IPS-15b (cell line): ENCODE data around the gene INPP5K.
"Not testable (repeated sequence)": the region's sequence is repeated elsewhere in the genome, so short reads cannot be mapped to it uniquely, and the experiment has no call there.

Source experiments
- H3K27me3 ChIP-seq: one replicate; pipeline ENCODE4 v1.6.1; 2013; ENCODE audit warnings: low read length; ENCODE audit not compliant: control insufficient read depth, insufficient read depth
- H3K36me3 ChIP-seq: one replicate; pipeline ENCODE4 v1.6.1; 2013; ENCODE audit warnings: low read length; ENCODE audit not compliant: control insufficient read depth, insufficient read depth
- H3K4me1 ChIP-seq: one replicate; pipeline ENCODE4 v1.6.1; 2013; ENCODE audit warnings: mild to moderate bottlenecking, low read length; ENCODE audit not compliant: control insufficient read depth, insufficient read depth
- H3K4me3 ChIP-seq: one replicate; pipeline ENCODE4 v1.5.1; 2013; ENCODE audit warnings: low read depth, low read length
- H3K9ac ChIP-seq: one replicate; pipeline ENCODE4 v1.6.1; 2013; ENCODE audit warnings: low read depth, mild to moderate bottlenecking, low read length
- H3K9me3 ChIP-seq: one replicate; pipeline ENCODE4 v1.6.1; 2013; ENCODE audit warnings: mild to moderate bottlenecking, low read length; ENCODE audit not compliant: control insufficient read depth, insufficient read depth

INPP5K gene

DNA sequence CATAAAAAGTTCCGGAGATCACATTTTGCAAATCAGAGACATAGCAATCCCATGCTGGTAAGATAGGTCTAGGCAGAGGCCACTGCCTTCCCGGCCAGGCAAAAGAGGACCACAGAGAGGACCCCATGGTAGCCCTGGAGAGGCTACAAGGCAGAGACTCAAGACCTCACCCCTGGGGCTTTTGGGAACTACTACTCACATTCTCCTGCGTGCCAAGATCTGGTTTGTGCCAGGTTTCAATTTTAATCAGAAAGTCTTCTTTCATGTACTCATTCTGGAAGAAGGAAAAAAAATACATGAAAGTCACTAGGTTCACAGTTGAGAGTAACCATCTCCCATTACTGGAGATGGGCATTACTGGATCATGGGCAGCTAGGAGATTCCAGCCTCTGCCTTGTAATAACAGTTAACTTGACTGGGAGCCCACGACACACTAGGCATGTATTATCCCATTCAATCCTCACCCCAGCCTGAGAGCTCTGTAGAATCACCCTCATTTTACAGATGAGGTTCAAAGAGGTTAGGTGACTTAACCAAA is 25.0 kb upstream of the INPP5K start:
- no peaks in the 10 kb centered on the region for H3K4me1 ChIP-seq
- H3K27me3 ChIP-seq, result no peaks in the 10 kb centered on the region
- no peak overlapping the region for H3K9ac ChIP-seq
- no peaks in the 10 kb centered on the region for H3K9me3 ChIP-seq
- H3K36me3 ChIP-seq, result peaks cover 32% of the 10 kb centered on the region
- H3K4me3 ChIP-seq, result no peak overlapping the region

DNA sequence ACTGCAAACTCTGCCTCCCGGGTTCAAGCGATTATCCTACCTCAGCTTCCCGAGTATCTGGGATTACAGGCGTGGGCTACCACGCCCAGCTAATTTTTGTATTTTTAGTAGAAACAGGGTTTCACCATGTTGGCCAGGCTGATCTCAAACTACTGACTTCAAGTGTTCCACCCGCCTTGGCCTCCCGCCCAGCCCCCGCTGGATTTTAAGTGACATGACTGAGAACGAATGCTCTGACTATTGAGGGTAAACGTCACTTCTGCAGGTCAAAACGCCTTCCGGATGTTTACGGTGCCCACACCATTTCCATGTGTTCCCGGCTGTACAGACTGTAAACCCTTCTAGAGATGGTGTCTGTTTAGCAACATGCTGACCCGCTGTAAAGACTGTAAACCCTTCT is 23.4 kb upstream of the INPP5K start:
- no peaks in the 10 kb centered on the region for H3K27me3 ChIP-seq
- no peak overlapping the region for H3K4me3 ChIP-seq
- H3K36me3 ChIP-seq, result peaks cover 34% of the 10 kb centered on the region
- no peak overlapping the region for H3K9ac ChIP-seq
- H3K9me3 ChIP-seq, result no peaks in the 10 kb centered on the region
- no peaks in the 10 kb centered on the region for H3K4me1 ChIP-seq

DNA sequence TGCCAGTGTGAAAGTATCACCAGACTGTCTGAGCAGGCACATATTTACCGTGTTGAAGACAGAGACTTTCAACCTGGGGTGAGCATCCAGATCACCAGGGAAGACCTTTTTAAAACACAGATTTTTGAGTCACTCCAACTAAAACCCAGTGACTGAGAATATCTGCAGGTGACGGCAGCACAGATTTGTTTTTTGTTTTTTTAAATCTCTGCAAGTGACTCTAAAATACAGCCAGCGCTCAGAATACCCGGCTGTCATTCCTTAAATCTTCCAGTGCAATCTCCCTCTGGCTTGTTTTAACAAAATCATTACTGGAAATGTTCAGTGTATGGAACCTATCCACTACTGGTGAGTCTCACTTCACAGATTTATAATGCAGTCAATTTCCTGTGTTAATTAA is 19.3 kb upstream of the INPP5K start:
- H3K27me3 ChIP-seq, result no peaks in the 10 kb centered on the region
- H3K4me3 ChIP-seq, result no peak overlapping the region
- no peak overlapping the region for H3K9ac ChIP-seq
- H3K9me3 ChIP-seq, result no peaks in the 10 kb centered on the region
- peaks cover 28% of the 10 kb centered on the region for H3K36me3 ChIP-seq
- H3K4me1 ChIP-seq, result no peaks in the 10 kb centered on the region

DNA sequence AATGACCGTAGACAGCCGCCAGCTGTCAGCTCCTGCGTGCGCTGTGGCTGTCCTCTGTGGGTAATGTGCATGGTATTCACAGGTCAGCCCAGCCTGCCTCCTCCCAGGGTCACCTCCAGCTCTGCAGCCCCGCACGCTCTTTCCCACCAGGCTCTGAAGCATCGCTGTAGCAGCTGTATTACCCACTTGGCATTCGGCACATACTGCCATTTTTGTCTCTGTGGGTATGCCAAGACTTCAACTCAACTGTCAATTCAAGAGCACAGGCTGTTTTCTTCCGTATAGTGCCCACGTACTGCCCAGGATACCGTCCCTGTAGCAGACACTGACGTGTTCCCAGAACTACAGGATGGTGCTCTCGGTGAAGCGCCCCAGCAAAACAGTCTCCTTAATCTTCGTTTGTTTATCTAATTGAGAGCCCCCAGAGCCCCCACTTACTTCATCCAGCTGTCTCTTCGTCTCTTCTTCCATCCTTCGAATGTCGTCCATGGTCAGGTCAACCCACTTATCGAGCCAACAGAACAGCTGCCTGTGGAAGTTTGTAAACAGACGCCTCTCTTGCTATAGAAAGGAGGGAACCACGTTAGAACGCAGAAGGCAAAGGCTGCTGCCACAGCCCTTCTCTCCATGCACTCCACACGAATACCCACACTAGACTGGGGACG is 17.4 kb upstream of the INPP5K start:
- H3K27me3 ChIP-seq, result no peaks in the 10 kb centered on the region

DNA sequence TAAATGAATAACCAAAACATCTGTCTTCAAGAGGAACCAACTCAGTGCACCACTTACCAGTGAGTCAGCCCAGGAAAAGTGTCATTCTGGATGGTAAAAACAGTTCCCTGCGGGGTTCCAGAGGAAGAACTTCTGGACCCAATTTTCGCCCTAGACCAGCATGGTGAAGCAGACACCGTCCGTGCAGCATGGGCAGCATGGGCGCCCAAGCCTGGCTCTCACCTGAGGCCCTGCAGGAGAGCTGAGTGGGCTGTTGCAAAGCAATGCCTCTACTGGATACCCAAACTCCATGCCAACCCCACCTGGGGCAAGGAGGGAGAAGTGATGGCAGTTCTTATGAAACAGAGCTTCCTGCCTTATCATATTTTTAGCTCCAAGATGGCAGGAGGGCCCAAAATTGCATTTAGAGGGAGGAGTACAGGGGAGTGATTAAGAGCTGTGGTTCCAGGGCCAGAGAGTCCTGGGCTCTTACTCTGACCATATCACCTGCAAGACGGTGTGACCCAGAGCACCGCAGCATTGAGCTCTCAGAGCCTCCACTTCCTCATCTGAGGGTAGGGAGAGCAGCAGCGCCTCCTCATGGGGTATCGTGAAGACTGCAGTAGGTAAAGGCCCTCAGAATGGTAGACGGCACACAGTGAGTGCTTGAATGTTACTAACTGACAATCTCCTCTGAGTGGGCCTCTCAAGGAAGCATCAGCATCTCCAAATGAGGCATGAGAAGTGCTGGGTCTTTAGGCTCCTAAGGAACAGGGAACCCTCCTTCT is 16.6 kb upstream of the INPP5K start:
- Histone ChIP-seq H3K36me3 (peaks cover 29% of the 10 kb centered on the region), H3K4me1 (no peaks in the 10 kb centered on the region), H3K4me3 (no peak overlapping the region), H3K9me3 (no peaks in the 10 kb centered on the region), H3K9ac (no peak overlapping the region), H3K27me3 (no peaks in the 10 kb centered on the region)

More for the DNA sequence above, 17.4 kb upstream of the INPP5K start:
- Histone ChIP-seq H3K4me3 (no peak overlapping the region), H3K9ac (no peak overlapping the region), H3K4me1 (no peaks in the 10 kb centered on the region), H3K9me3 (no peaks in the 10 kb centered on the region), H3K36me3 (peaks cover 32% of the 10 kb centered on the region)

DNA sequence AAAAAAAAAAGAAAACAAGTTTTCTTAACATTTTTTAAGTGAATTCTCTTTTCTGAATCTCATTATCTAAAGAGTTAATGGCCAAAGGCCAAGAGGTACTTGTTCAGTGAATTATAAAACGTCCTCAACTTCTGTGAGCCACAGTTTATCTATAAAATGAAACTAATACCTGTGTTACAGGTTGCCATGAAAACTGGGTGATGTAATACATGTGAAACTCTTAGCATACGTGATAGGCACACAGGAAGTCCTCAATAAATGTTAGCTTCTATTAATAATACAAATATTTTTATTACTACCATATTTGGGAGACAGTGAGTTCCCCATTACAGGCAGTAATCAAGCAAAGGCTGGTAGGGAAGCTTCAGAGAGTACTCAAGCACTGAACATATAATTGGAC is 13.5 kb upstream of the INPP5K start:
- Histone ChIP-seq H3K27me3 (no peaks in the 10 kb centered on the region), H3K36me3 (peaks cover 27% of the 10 kb centered on the region), H3K9me3 (no peaks in the 10 kb centered on the region), H3K9ac (no peak overlapping the region), H3K4me1 (no peaks in the 10 kb centered on the region), H3K4me3 (no peak overlapping the region)

DNA sequence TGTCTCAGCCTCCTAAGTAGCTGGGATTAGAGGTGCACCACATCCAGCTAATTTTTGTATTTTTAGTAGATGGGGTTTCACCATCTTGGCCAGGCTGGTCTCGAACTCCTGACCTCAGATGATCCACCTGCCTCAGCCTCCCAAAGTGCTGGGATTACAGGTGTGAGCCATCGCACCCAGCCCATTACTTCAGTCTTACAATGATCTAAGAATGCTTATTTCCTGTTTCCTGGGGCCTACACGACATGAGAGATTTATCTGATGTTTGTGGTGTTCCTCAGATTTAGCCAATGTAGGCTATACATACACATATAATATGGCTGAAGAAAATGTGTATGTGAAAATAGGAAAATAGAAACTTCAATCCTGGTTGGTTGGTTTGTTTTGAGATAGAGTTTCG is 10.5 kb upstream of the INPP5K start:
- not testable (repeated sequence) for H3K4me3 ChIP-seq, H3K9ac ChIP-seq, H3K27me3 ChIP-seq, H3K9me3 ChIP-seq, H3K4me1 ChIP-seq
- peaks cover 21% of the 10 kb centered on the region for H3K36me3 ChIP-seq

DNA sequence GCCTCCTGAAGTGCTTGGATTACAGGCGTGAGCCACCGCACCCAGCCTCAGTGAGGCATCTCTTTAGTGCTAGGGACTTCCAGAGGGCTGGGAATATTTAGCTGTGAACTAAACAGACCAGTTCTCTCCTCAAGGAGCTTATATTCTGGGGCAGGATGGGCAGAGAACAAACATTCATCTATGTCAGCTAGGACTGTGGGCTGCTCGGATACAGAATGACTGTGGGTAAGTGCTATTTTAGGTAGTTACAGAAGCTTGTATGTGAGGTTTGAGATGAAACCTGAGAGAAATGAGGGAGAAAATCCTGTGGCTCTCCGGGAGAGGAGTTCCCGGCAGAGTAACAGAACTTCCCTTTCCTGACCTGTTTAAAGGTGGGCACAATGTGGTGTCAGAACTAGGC is 6.2 kb upstream of the INPP5K start:
- Histone ChIP-seq H3K4me3 (no peak overlapping the region), H3K9ac (no peak overlapping the region), H3K4me1 (no peaks in the 10 kb centered on the region), H3K36me3 (peaks cover 7% of the 10 kb centered on the region), H3K27me3 (no peaks in the 10 kb centered on the region), H3K9me3 (no peaks in the 10 kb centered on the region)

DNA sequence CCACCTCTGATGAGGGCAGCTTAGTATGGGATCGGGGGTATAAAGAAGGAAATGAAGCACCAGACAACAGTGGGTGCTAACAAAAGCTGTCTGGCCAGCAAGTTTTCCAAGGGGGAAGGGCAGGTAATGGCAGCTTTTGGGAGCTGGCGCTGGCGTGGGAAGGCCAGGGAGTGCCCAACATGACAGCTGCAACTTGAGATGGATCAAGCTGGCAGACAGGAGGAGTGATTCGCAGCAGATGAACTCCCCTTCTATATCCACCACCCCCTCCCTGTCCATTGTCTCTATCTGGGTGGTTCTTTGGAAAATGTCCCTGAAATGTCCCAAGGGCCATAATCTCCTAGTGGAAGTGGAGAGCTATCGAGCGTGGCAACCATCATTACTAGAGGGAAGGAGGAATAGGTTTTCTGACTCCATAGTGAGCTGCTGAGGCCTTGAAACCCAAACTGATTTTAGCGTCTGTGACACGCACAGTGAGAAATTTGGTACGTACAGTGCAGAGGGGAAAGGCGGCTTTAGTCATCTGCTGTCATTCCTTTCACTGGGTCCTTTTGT is 4.8 kb upstream of the INPP5K start:
- H3K36me3 ChIP-seq, result peaks cover 5% of the 10 kb centered on the region

DNA sequence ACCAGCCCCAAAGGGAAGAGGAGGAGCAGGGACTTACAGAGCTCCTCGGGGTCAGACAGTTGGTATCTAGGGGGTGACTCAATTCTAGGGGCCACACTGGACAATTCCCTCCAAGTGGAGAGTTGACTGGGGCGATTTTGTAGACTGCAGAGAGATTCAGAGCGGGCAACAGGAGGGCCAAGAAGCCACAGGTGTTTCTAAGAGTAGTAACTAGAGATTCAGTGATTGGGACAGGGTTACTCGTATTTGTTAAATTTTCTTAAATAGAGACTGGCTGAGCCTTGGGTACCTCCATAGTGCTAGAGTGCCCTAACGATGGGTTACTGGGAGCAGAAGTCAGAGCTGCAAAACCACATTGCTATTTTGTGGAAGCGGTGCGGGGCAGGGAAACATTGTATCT is 3.3 kb upstream of the INPP5K start:
- Histone ChIP-seq H3K9me3 (no peaks in the 10 kb centered on the region), H3K27me3 (no peaks in the 10 kb centered on the region), H3K4me3 (no peak overlapping the region), H3K4me1 (peaks cover 5% of the 10 kb centered on the region), H3K36me3 (peaks cover 5% of the 10 kb centered on the region), H3K9ac (no peak overlapping the region)

More for the DNA sequence above, 4.8 kb upstream of the INPP5K start:
- Histone ChIP-seq H3K27me3 (no peaks in the 10 kb centered on the region), H3K9me3 (no peaks in the 10 kb centered on the region), H3K4me1 (no peaks in the 10 kb centered on the region), H3K4me3 (no peak overlapping the region), H3K9ac (no peak overlapping the region)

DNA sequence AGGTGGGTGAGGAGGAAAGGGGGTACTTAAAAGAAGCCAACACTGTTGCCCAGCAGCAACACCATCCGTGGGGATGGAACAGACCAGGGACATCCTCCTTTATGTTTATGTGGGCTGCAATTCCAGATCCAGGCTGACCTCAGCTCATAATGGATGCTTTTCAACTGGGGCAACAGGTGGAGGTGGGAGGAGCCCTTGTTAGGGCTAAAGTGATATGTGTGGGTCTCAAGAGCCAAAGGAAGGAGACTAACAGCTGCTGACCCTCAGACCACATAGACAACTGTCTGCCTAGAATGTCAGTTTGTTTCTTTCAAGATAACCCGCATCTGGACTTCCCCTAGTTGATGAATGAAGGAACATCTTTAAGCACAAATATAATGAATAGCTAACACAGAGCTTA is 2.0 kb upstream of the INPP5K start:
- Histone ChIP-seq H3K27me3 (no peaks in the 10 kb centered on the region), H3K36me3 (peaks cover 10% of the 10 kb centered on the region)

More for the DNA sequence above, 2.0 kb upstream of the INPP5K start:
- no peaks in the 10 kb centered on the region for H3K9me3 ChIP-seq
- H3K4me1 ChIP-seq, result peaks cover 5% of the 10 kb centered on the region
- no peak overlapping the region for H3K9ac ChIP-seq
- H3K4me3 ChIP-seq, result no peak overlapping the region
